GM21529 (cell line): ENCODE results near the gene OXTR.

Source experiments
- ATAC-seq: cut with Tn5 transposase; IDR thresholded peaks from one replicate; pipeline ENCODE4 v1.9.1; 2021; ENCODE audit not compliant: unreplicated experiment

OXTR gene

GRCh38 chr3:8767667-8768363, 1.6 kb downstream of the OXTR start:
- peak; percentile 47 for ATAC-seq

GRCh38 chr3:8767256-8767666, 2.2 kb downstream of the OXTR start:
- no peak for ATAC-seq

- no peak for ATAC-seq
These were observed 3.3 kb downstream of the OXTR start for GRCh38 chr3:8766148-8766547.

GRCh38 chr3:8765528-8765927, 3.9 kb downstream of the OXTR start:
- no peak for ATAC-seq

GRCh38 chr3:8764528-8764927, 4.9 kb downstream of the OXTR start:
- no peak for ATAC-seq

- no peak for ATAC-seq
These were observed 6.6 kb downstream of the OXTR start for GRCh38 chr3:8762607-8763377.

- no peak for ATAC-seq
These were observed 7.5 kb downstream of the OXTR start for GRCh38 chr3:8761866-8762265.

GRCh38 chr3:8760506-8760905, 8.9 kb downstream of the OXTR start:
- no peak for ATAC-seq

- no peak for ATAC-seq
These were observed 9.3 kb downstream of the OXTR start for GRCh38 chr3:8760091-8760490.

- no peak for ATAC-seq
These were observed 10.2 kb downstream of the OXTR start for GRCh38 chr3:8759038-8759707.

- ATAC-seq, result peak; percentile 80
These were observed 11.6 kb downstream of the OXTR start for GRCh38 chr3:8757551-8758518.

GRCh38 chr3:8756671-8757070, 12.7 kb downstream of the OXTR start:
- no peak for ATAC-seq

- no peak for ATAC-seq
These were observed 13.7 kb downstream of the OXTR start for GRCh38 chr3:8755564-8756237.

- no peak for ATAC-seq
These were observed 14.3 kb downstream of the OXTR start for GRCh38 chr3:8755097-8755496.

GRCh38 chr3:8752832-8753231, 16.6 kb downstream of the OXTR start:
- ATAC-seq, result no peak

GRCh38 chr3:8749316-8749715, 20.1 kb downstream of the OXTR start:
- no peak for ATAC-seq

- no peak for ATAC-seq
These were observed 22.6 kb downstream of the OXTR start for GRCh38 chr3:8746780-8747345.

GRCh38 chr3:8745619-8746370, 23.6 kb downstream of the OXTR start:
- no peak for ATAC-seq

GRCh38 chr3:8743911-8744310, 25.5 kb downstream of the OXTR start:
- ATAC-seq, result no peak
